Measurements from ENCODE around the gene NLGN3. TPM values are rescaled to one million over a fixed set of nuclear protein-coding genes. Genes with fewer than 3 reads are reported as not detected.

The NLGN3 gene
- total RNA-seq, 1 donor from 2014 or later = 0.67 TPM

- peak; percentile 52 for DNase-seq
- intact Hi-C loops (cut with micrococcal nuclease) = loop anchor here (1.0 to 2.0 kb wide), 7 partner anchors 11 to 159 kb away; partner anchors contain the start of genes IL2RG, MED12 and SNX12
- ATAC-seq (ENCODE audit: low read depth) = peak; percentile 94
- Mint-ChIP-seq H3K4me1 (peaks cover 9% of the 10 kb centered on the region), H3K9me3 (no peaks in the 10 kb centered on the region), H3K36me3 (ENCODE audit: low read depth) (peaks cover 84% of the 10 kb centered on the region), H3K4me3 (no peak overlapping the region), H3K27ac (peak overlapping the region; percentile 19), H3K27me3 (no peaks in the 10 kb centered on the region)
- no peak for TF ChIP-seq CTCF (IDR thresholded peaks at IDR 0.05)
- POLR2A ChIA-PET = interaction anchor here (1.0 to 3.1 kb wide), 7 partner anchors 11 to 32 kb away, joined by 3 to 21 read pairs (median 4); partner anchors contain the start of genes IL2RG and MED12
- CTCF ChIA-PET = interaction anchor here (0.7 to 3.1 kb wide), 7 partner anchors 10 to 159 kb away, joined by 3 to 32 read pairs (median 3); partner anchors contain the start of gene IL2RG
Measured at GRCh38 chrX:71128915-71129765, 15.5 kb upstream of the NLGN3 start.

DNA sequence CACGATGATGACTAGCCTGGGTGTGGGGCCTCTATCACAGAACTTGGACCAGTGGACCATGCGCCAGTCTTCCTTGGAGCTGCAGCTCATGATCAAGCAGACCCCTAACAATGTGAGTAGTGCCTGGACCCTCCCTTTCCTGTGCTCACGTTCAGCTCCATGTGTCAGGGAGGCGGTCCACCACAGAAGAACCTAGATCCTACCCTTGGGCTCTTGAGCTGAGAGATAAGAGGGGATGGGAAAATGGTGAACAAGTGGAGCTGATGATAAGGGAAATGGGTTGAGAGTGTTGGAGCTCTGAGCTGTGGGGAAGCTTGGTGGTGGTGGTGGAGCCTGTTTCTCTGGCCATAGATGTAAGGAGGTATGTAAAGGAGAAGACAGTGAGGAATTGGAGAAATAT is 13.1 kb upstream of the NLGN3 start:
- Mint-ChIP-seq H3K4me3 (no peak overlapping the region), H3K36me3 (ENCODE audit: low read depth) (peaks cover 87% of the 10 kb centered on the region), H3K27ac (no peak overlapping the region), H3K4me1 (peaks cover 9% of the 10 kb centered on the region), H3K27me3 (no peaks in the 10 kb centered on the region), H3K9me3 (no peaks in the 10 kb centered on the region)
- no peak for DNase-seq
- no peak for ATAC-seq (ENCODE audit: low read depth)
- intact Hi-C loops (cut with micrococcal nuclease) = no loop called here
- TF ChIP-seq CTCF (IDR thresholded peaks at IDR 0.05) = no peak
- ChIA-PET CTCF (interaction anchor here (3.1 kb wide), 1 partner anchor 31 kb away, joined by 32 read pairs; no protein-coding TSS in a partner anchor), POLR2A (interaction anchor here (1.6 kb wide), 1 partner anchor 21 kb away, joined by 12 read pairs; the partner anchor contains the start of gene IL2RG)

DNA sequence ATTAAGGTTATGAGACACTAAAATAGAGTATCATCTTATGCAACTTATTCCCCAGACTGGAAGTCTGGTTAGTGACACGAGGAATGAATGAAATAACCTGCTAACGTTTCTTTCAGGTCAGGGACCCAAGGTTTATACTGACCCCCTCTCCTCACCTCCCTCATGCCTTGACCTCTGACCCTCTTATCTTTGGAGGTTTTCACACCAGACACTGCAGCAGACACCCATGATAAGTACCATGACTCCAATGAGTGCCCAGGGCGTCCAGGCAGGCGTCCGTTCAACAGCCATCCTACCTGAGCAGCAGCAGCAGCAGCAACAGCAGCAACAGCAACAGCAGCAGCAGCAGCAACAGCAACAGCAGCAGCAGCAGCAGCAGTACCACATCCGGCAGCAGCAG is 4.2 kb upstream of the NLGN3 start:
- CTCF ChIA-PET = no interaction called here
- Mint-ChIP-seq H3K4me3 (no peak overlapping the region), H3K36me3 (ENCODE audit: low read depth) (peaks cover 47% of the 10 kb centered on the region), H3K27me3 (no peaks in the 10 kb centered on the region), H3K9me3 (no peaks in the 10 kb centered on the region), H3K27ac (no peak overlapping the region), H3K4me1 (peaks cover 6% of the 10 kb centered on the region)
- no peak for TF ChIP-seq CTCF (IDR thresholded peaks at IDR 0.05)
- intact Hi-C loops (cut with micrococcal nuclease) = no loop called here
- ATAC-seq (ENCODE audit: low read depth) = no peak
- DNase-seq = no peak
- POLR2A ChIA-PET = no interaction called here

GRCh38 chrX:71143508-71143907 is 1.1 kb upstream of the NLGN3 start:
- TF ChIP-seq CTCF (IDR thresholded peaks at IDR 0.05) = no peak
- ChIA-PET CTCF (no interaction called here), POLR2A (no interaction called here)
- intact Hi-C loops (cut with micrococcal nuclease) = no loop called here
- Mint-ChIP-seq H3K27me3 (no peaks in the 10 kb centered on the region), H3K4me1 (peaks cover 14% of the 10 kb centered on the region), H3K9me3 (no peaks in the 10 kb centered on the region), H3K4me3 (no peak overlapping the region), H3K27ac (no peak overlapping the region), H3K36me3 (ENCODE audit: low read depth) (peaks cover 20% of the 10 kb centered on the region)
- DNase-seq = no peak
- no peak for ATAC-seq (ENCODE audit: low read depth)

GRCh38 chrX:71147496-71148277 is 3.0 kb downstream of the NLGN3 start:
- Mint-ChIP-seq H3K9me3 (no peaks in the 10 kb centered on the region), H3K4me1 (peaks cover 14% of the 10 kb centered on the region), H3K27me3 (no peaks in the 10 kb centered on the region), H3K36me3 (ENCODE audit: low read depth) (peaks cover 3% of the 10 kb centered on the region), H3K27ac (no peak overlapping the region), H3K4me3 (no peak overlapping the region)
- DNase-seq (no peak), ATAC-seq (ENCODE audit: low read depth) (no peak)
- intact Hi-C loops (cut with micrococcal nuclease) = no loop called here
- TF ChIP-seq CTCF (IDR thresholded peaks at IDR 0.05) = no peak
- POLR2A ChIA-PET = interaction anchor here (0.5 kb wide), 1 partner anchor 13 kb away, joined by 3 read pairs; no protein-coding TSS in a partner anchor
- CTCF ChIA-PET = no interaction called here

Measured in activated B cell treated with CpG ODN at 0.5 μM for 24 hours (primary cell).